Ovary (tissue), 3 donors: Measurements from ENCODE around the gene GRK6.

Source experiments
- CTCF ChIP-seq, 3 donors: fragments of 450-650 bp in 2 of 3; fragments of 200-600 bp in 1 of 3; IDR thresholded peaks; one replicate each; pipeline versions ENCODE4 v1.5.1 to v1.8.0; 2016 to 2022; ENCODE audit warnings: antibody characterized with exemption in 3 of 3, mild to moderate bottlenecking in 1 of 3
- EP300 ChIP-seq: sonication (generic); formaldehyde crosslinking; IDR thresholded peaks from one replicate; pipeline ENCODE4 v1.6.1; 2017; ENCODE audit warnings: antibody characterized with exemption
- POLR2A ChIP-seq: fragments of 450-650 bp; IDR thresholded peaks from one replicate; pipeline ENCODE4 v1.6.1; 2017; ENCODE audit warnings: antibody characterized with exemption, mild to moderate bottlenecking, moderate library complexity
- donor health status: DM: no; HTN: no; CAD: no.

DNA sequence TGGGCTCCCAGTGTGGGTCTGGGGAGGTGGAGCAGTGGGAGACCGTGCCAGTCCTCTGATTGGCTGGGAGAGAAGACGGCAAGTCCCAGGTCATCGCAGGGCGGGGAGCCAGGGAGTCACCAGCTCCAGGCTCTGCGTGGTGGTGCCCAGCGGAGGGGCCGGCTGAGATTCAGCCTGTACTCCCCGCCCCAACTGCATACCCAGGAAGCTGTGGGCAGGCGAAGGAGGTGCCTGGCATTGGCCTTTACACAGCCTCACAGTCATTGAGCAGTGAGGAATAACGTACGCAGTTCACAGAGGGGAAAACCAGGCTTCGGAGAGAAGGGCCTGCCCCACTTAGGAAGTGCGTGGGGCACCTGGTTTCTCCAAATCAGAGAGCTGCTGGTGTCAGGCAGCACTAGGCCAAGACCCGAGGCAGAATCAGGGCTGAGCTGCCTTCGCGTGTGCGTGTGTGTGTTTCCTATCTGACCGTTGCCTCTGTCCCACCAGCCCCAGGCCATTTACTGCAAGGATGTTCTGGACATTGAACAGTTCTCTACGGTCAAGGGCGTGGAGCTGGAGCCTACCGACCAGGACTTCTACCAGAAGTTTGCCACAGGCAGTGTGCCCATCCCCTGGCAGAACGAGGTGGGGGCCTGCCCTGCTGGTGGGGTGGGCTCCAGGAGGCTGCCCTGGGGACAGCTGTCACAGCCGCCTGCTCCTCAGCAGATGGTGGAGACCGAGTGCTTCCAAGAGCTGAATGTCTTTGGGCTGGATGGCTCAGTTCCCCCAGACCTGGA, 13.9 kb downstream of the GRK6 start:
- TF ChIP-seq CTCF (IDR thresholded peaks at IDR 0.05) (no peak), POLR2A (no peak), EP300 (no peak)
